Pancreas (tissue), 10 donors: ENCODE measurements around the gene FARP2. TPM values are rescaled to one million over a fixed set of nuclear protein-coding genes. Genes with fewer than 3 reads are reported as not detected.

Experiments used
- ATAC-seq, 4 donors: fragments of 200-7000 bp; cut with Tn5 transposase; one replicate each; pipeline versions ENCODE4 v1.8.0 to v1.9.1; 2020; ENCODE audit warnings: mild to moderate bottlenecking in 4 of 4, moderate library complexity in 4 of 4
- DNase-seq, 6 donors: peaks; one replicate each; pipeline ENCODE4 v3.0.0-alpha.2; 2020
- FAIRE-seq: peaks from 2 replicates; lab custom pipeline; 2012; peaks lifted over from hg19 to GRCh38; lab: Jason Lieb, UNC
- H3K27ac ChIP-seq, 4 donors: fragments of 200-600 bp; sonication (generic); 1 replicate in 3 of 4; 2 replicates in 1 of 4; pipeline versions ENCODE4 v1.5.0 to v1.8.0; 2020
- H3K27me3 ChIP-seq, 4 donors: fragments of 200-600 bp; one replicate each; pipeline ENCODE4 v1.8.0; 2021
- H3K36me3 ChIP-seq, 3 donors: fragments of 200-600 bp; sonication (generic) in 1 of 3; one replicate each; pipeline versions ENCODE4 v1.5.0 to v1.8.0; 2020 to 2021
- H3K4me1 ChIP-seq, 3 donors: fragments of 200-600 bp; one replicate each; pipeline ENCODE4 v1.8.0; 2021
- H3K4me3 ChIP-seq, 4 donors: fragments of 200-600 bp; sonication (generic) in 2 of 4; one replicate each; pipeline versions ENCODE4 v1.5.0 to v1.8.0; 2020 to 2021
- H3K9me3 ChIP-seq, 4 donors: fragments of 200-600 bp; one replicate each; pipeline ENCODE4 v1.8.0; 2021
- WGBS, 2 donors: extraction: QIAGEN DNeasy Blood & Tissue Kit; methylation state at CpG; one replicate each; pipeline ENCODE4 v1.1.7; 2013; 5-methylcytosine and 5-hydroxymethylcytosine counted together
- intact Hi-C, 3 donors: fragments of 100-400 bp; cut with DNase I; formaldehyde crosslinking; loops; one replicate each; pipeline versions ENCODE4 v1.11.1 to v1.14.2; 2022
- polyA plus RNA-seq, 2 donors: library from polyadenylated mRNA; stranded (reverse); fragments of 200-250 nt; gene quantifications; one replicate each; pipeline ENCODE4 v1.2.3, GENCODE V29; 2013
- total RNA-seq, 6 donors: library from RNA; stranded (reverse); fragmentation: NEBNext Ultra II Directional in 4 of 6; extraction: Animal tissue kit (Norgen Biotek cat#: 25700) in 4 of 6; gene quantifications; one replicate each; pipeline versions ENCODE4 v1.2.1 to v1.2.4, GENCODE V29; 2021 to 2023
- TF ChIP-seq, protein P1 (sequence below), 4 donors: fragments of 200-600 bp; sonication (generic) in 3 of 4; IDR thresholded peaks; one replicate each; pipeline versions ENCODE4 v1.5.0 to v1.8.0; 2021; ENCODE audit warnings: antibody characterized with exemption in 4 of 4
- donor health status: healthy with polysubstance abuse.
- donor health status: DM: no; HTN: no; CAD: no; lungs with moderate emphysema.
- donor health status: DM: no; HTN: no; CAD: no.
- donor health status: control.
- donor health status: control.
- donor health status: Bipolar disorder and iron deficiency.
- donor health status: DM: yes; HTN: yes; CAD: no.
- donor health status: DM: no; HTN: no; CAD: no.
- donor health status: DM: no; HTN: no; CAD: no.
- donor health status: DM: yes; HTN: yes; CAD: no.

Gene FARP2
- total and polyA plus RNA-seq, 8 donors = 16.9 to 44.9 (median 25.8) TPM

DNA sequence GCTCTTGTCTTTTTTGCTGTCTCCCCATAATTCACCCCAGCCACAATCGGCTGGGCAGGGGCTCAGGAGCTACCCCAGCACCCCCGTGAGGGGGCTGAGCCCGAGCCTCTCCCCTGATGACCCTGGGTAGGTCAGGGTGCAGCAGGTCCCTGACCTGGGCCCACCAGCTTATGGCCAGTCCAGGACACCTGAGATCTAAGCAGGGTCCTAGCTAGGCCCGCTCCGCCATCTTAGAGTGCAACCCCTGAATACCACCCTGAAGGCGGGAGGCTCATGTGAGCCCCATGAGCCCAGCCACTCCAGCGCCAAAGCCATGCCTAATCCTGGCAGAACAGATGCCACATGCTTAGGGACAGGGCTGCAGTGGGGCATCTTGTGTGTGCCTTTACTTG lies 136.1 kb downstream of the FARP2 start:
- no peak for FAIRE-seq

DNA sequence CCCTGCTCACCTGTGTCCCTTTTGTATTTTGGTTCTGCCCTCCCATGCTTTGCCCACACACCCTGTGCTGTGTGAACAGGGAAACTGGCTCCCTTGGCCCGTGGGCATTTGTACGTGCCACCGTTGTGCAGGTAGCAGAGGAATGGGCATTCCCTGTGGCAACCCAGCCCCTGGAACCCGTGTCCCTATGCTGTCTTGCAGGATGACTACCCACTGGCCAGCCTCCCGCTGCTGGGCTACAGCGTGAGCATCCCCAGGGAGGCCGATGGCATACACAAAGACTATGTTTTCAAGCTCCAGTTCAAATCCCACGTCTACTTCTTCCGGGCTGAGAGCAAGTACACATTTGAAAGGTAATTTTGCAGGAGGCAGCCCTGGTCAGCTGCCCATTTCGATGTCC lies 137.0 kb downstream of the FARP2 start:
- WGBS, 2 donors = 93 to 94% methylated on average over 10 of the region's 10 CpGs
- FAIRE-seq (no peak), ATAC-seq (no peak), DNase-seq (no peak)
- no peaks in the 10 kb centered on the region for H3K27me3 ChIP-seq
- intact Hi-C loops = no loop called here
- no peaks in the 10 kb centered on the region for H3K9me3 ChIP-seq
- H3K4me1 ChIP-seq = no peaks in the 10 kb centered on the region
- TF ChIP-seq, protein P1, sequence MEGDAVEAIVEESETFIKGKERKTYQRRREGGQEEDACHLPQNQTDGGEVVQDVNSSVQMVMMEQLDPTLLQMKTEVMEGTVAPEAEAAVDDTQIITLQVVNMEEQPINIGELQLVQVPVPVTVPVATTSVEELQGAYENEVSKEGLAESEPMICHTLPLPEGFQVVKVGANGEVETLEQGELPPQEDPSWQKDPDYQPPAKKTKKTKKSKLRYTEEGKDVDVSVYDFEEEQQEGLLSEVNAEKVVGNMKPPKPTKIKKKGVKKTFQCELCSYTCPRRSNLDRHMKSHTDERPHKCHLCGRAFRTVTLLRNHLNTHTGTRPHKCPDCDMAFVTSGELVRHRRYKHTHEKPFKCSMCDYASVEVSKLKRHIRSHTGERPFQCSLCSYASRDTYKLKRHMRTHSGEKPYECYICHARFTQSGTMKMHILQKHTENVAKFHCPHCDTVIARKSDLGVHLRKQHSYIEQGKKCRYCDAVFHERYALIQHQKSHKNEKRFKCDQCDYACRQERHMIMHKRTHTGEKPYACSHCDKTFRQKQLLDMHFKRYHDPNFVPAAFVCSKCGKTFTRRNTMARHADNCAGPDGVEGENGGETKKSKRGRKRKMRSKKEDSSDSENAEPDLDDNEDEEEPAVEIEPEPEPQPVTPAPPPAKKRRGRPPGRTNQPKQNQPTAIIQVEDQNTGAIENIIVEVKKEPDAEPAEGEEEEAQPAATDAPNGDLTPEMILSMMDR (IDR thresholded peaks at IDR 0.05) = no peak
- no peak overlapping the region for H3K4me3 ChIP-seq
- no peak overlapping the region for H3K27ac ChIP-seq
- peaks cover 0 to 40% (median 6%) of the 10 kb centered on the region in 3 donors for H3K36me3 ChIP-seq

More for the DNA sequence above, 136.1 kb downstream of the FARP2 start:
- no peak overlapping the region for H3K4me3 ChIP-seq
- H3K4me1 ChIP-seq = no peaks in the 10 kb centered on the region
- TF ChIP-seq, protein P1 (IDR thresholded peaks at IDR 0.05) = no peak
- H3K9me3 ChIP-seq = no peaks in the 10 kb centered on the region
- no peak overlapping the region for H3K27ac ChIP-seq
- H3K27me3 ChIP-seq = no peaks in the 10 kb centered on the region
- no peak for ATAC-seq
- no peak for DNase-seq
- H3K36me3 ChIP-seq = peaks cover 0 to 37% (median 6%) of the 10 kb centered on the region in 3 donors
- WGBS, 2 donors = 91 to 94% methylated on average over 7 of the region's 7 CpGs
- intact Hi-C loops = no loop called here

GRCh38 chr2:241494311-241494908 lies 138.3 kb downstream of the FARP2 start:
- Histone ChIP-seq H3K4me3 (no peak overlapping the region), H3K36me3 (peaks cover 0 to 40% (median 6%) of the 10 kb centered on the region in 3 donors), H3K27me3 (no peaks in the 10 kb centered on the region), H3K27ac (no peak overlapping the region), H3K4me1 (no peaks in the 10 kb centered on the region), H3K9me3 (no peaks in the 10 kb centered on the region)
- intact Hi-C loops = no loop called here
- no peak for DNase-seq
- 87 to 92% methylated on average over 16 of the region's 16 CpGs for WGBS, 2 donors
- no peak for FAIRE-seq
- TF ChIP-seq, protein P1 (IDR thresholded peaks at IDR 0.05) = no peak
- ATAC-seq = no peak

DNA sequence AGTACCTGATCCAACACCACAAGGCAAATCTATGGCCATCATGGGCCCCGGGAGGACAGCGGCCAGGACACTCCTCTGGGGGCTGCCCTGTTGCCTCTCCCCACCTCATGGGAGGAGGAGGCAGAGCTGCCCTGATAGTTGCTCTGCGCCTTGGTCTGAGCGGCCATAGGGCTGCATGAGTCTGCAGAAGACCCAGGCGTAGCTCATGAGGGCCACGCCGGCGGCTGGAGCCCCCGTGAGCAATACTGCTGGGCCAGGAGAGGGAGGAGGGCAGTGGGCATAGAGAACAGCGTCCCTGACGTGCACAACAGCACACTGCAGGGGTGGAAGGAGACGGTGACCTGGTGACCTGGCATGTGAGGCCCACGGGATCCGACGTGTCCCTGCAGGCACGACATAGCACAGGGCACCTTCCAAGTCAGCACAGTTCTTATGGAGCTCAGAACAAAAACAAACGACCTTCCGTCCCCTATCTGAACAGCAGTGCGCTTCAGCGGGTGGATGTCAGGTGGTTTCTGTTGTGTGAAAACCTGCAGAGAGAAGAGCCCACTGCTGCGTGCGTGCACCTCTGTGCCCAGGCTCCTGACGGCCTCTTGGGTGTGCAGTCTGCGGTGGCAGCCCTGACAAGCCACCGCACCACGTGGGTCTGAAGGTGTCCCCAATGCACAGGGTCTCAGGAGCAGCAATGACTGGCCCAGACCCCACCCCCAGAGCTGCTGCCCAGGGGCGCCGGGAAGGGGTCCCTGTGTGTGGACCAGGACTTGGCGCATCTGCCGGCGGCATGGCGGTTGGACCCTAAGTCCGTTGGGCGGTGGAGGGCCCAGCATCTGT lies 139.3 kb downstream of the FARP2 start:
- peak in 1 of 6 donors; percentile 67 for DNase-seq
- 89 to 91% methylated on average over 34 of the region's 34 CpGs for WGBS, 2 donors
- Histone ChIP-seq H3K4me3 (no peak overlapping the region), H3K36me3 (peaks cover 0 to 40% (median 6%) of the 10 kb centered on the region in 3 donors), H3K4me1 (no peaks in the 10 kb centered on the region), H3K9me3 (no peaks in the 10 kb centered on the region), H3K27me3 (no peaks in the 10 kb centered on the region), H3K27ac (no peak overlapping the region)
- no peak for ATAC-seq
- TF ChIP-seq, protein P1 (IDR thresholded peaks at IDR 0.05) = no peak
- FAIRE-seq = no peak
- intact Hi-C loops = no loop called here
